Stomach (tissue), 4 donors: ENCODE measurements around the gene MCRIP2.

Source experiments
- CTCF ChIP-seq, 7 experiments: fragments of 450-650 bp in 4 of 7; fragments of 200-600 bp in 3 of 7; sonication (generic) in 3 of 7; IDR thresholded peaks; one replicate each; pipeline ENCODE4 v1.5.1; 2016 to 2019; ENCODE audit warnings: antibody characterized with exemption in 7 of 7, control low read depth in 2 of 7, mild to moderate bottlenecking in 1 of 7
- POLR2A ChIP-seq, 4 donors: fragments of 450-650 bp; IDR thresholded peaks; one replicate each; pipeline ENCODE4 v1.6.1; 2016; ENCODE audit warnings: antibody characterized with exemption in 4 of 4, control low read depth in 2 of 4, mild to moderate bottlenecking in 1 of 4, moderate library complexity in 1 of 4

DNA sequence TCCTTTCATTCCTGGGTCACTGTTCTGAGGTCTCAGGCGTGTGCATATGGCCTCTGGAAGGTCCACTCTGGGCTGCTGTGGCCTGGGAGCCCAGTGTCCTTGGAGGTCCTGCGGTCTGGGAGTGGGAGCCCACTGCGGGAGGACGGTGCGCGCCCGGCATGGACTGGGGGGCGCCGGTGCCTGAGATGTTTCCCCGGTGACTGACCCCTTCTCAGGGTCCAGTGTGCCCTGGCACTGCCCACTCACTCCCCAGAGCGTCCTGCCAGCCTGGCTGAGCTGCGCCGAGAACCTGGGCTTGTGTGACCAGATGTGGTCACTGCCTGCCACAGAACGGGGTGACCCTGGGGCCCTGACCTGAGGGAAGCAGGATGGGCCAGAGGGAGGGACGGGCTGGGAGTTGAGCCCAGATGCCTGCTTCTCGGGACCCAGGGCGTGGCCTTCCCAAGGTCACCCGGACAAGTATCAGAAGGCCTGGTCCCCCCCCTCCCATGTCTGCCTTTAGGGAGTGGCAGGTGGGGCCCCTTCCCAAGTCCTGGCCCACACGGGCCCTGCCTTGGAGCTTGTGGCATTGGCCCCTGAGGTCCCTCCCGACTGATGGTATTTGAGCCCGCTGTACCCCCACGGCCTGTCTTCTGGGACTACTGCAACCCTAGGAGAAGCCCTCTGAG is 32.7 kb downstream of the MCRIP2 start:
- TF ChIP-seq POLR2A (IDR thresholded peaks at IDR 0.05) (no peak), CTCF (IDR thresholded peaks at IDR 0.05) (no peak)
